Measurements from ENCODE around the gene ARID3B. TPM values are rescaled to one million over a fixed set of nuclear protein-coding genes. Genes with fewer than 3 reads are reported as not detected.
A peak's percentile ranks its signal among the peaks of the same experiment; 100 is the strongest.
"Not testable (repeated sequence)": the region's sequence is repeated elsewhere in the genome, so short reads cannot be mapped to it uniquely, and the experiment has no call there.

Gene ARID3B, protein sequence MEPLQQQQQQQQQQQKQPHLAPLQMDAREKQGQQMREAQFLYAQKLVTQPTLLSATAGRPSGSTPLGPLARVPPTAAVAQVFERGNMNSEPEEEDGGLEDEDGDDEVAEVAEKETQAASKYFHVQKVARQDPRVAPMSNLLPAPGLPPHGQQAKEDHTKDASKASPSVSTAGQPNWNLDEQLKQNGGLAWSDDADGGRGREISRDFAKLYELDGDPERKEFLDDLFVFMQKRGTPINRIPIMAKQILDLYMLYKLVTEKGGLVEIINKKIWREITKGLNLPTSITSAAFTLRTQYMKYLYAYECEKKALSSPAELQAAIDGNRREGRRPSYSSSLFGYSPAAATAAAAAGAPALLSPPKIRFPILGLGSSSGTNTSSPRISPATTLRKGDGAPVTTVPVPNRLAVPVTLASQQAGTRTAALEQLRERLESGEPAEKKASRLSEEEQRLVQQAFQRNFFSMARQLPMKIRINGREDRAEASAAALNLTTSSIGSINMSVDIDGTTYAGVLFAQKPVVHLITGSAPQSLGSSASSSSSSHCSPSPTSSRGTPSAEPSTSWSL
- total RNA-seq: 1 to 10 TPM; 2.1 to 2.6 TPM
- long read RNA-seq, partial matches to known transcripts: 0 of 1 reads
- long read RNA-seq, other reads (novel, unspliced or antisense): 1 of 1 reads

DNA sequence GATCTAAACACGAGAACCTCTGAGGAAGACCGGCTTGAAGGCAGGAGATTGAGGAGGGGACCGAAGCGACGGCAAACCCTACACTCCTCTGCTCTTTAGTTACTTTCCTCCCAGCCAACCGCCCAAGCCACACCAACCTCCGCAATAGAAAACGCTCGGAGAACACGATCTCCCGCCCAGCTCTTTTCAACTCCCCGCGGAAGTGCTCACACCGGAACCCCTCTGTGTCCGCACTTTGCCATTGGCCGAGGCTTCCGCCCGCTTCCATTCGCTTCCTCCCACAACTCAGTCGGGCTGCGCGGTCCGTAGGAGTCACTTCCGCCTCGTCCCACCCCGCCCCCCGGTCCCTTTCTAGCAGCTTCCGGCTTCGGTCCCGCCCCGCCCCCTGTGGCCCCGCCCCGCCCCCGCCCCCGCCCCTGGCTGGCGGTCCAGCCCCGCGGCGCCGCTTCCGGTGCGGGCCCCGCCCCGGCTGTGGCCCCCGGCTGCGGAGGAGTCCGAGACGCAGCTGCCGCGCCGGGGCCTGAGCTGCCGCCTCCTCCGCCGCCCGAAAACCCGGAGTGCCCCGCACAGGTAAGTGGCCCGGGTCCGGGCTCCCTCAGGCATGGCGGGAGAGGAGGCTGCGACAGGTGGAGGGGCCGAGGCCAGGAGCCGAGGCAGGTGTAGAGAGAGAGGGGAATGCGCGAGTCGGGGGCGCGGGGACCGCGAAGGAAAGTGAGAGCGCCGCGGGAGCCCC lies at the start of gene ARID3B:
Gene ARID3B, plus strand, starts transcription at position 460 of the 733 bp plus-strand sequence. CDS start 2,717 bp downstream, outside the sequence.
- peak; percentile 99 for ATAC-seq
- peak; percentile 99 for DNase-seq
- intact Hi-C loops (cut with DNase I): loop anchor here (2.0 to 5.0 kb wide), 2 partner anchors 71 to 80 kb away; partner anchors contain the start of gene UBL7 (in 1 of the 2)

- intact Hi-C loops (cut with DNase I): no loop called here
- ATAC-seq (no peak), DNase-seq (no peak)
Observed at GRCh38 chr15:74496648-74497047, 44.4 kb upstream of the ARID3B start.

- no peak for ATAC-seq
- intact Hi-C loops (cut with DNase I): no loop called here
- no peak for DNase-seq
Observed at GRCh38 chr15:74497584-74497983, 43.4 kb upstream of the ARID3B start.

- ATAC-seq: no peak
- DNase-seq: no peak
- intact Hi-C loops (cut with DNase I): no loop called here
Observed at GRCh38 chr15:74499366-74499765, 41.7 kb upstream of the ARID3B start.

- intact Hi-C loops (cut with DNase I): no loop called here
- DNase-seq (no peak), ATAC-seq (no peak)
Observed at GRCh38 chr15:74500401-74500800, 40.6 kb upstream of the ARID3B start.

DNA sequence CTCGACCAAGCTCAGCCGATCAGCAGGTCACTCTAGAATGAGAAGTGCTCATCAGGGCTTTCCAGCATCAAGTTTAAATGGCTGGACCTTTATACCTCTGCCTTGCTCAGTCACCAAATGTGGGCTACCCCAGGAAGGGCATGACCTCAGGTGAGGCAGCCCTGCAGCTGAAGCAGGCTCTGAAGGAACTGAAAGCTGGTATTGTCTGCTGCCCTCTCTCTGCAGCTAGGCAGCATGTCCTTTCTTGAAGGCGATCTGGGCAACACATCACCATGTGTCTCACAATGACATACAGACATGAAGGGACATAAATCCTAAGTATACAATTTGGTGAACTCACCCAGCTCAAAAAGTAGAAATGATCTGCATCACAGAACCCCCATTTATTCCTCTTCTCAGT lies 38.7 kb upstream of the ARID3B start:
- ATAC-seq: no peak

DNA sequence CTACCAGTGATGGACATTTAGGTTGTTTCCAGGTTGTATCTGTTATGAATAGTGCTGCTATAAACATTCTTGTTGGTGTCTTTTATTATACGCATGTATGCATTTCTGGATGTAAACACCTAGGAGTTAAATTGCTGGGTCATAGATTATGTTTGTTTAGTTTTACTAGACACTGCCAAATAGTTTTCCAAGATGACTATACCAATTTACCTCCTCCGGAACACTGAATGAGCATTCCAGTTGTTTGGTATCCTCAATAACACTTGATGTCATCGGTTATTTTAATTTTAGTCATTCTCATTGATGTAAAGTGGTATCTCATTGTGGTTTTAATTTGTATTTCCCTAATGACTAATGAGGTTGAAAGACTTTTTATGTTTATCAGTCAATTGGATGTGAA lies 36.6 kb upstream of the ARID3B start:
- intact Hi-C loops (cut with DNase I): no loop called here
- DNase-seq: no peak
- no peak for ATAC-seq

More for the DNA sequence above, 38.7 kb upstream of the ARID3B start:
- DNase-seq: no peak
- intact Hi-C loops (cut with DNase I): no loop called here

DNA sequence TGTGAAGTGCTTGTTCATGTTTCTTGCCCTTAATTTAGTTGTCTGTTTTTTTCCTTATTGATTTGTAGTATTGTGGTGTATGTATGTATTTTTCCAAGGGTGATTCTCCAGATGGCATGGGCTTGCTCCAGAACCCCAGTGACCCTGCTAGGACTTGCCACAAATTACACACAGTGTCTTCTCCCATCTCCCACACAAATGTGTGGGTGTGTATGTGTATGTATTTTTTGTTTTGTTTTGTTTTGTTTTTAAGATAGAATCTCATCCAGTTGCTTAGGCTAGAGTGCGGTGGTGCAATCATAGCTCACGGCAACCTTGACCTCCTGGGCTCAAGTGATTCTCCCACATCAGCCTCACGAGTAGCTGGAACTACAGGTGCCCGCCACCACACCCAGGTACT lies 36.2 kb upstream of the ARID3B start:
- intact Hi-C loops (cut with DNase I): no loop called here
- DNase-seq (no peak), ATAC-seq (no peak)

DNA sequence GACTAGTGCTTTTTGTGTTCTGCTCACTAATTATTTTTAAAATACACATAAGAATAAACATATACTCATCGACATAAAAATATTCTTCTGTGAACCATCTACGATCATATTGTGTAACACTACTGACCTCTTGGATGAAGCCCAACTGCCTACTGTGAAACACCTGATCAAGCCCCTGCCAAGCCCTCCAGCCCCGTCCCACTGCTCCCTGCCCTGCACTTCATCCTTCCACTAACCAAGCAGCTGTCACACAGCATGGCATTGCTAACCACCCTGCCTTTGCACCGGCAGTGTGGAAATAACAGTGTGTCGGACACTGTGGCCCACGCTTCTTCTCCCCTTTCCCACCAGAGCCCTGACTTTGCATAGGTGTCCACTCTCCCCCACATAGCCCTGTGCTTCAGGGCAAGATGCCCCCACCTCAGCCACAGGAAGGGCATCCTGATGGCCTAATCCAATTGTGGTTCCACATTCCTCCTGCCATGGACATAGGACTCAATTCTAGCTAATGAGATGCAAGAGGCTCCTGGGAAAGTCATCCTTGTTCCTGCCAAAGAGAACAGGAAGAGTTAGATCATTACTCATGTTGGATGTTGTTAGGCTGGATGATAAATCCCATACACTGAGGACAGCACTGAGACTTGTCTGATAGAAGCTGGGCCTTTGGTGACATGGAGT lies 35.0 kb upstream of the ARID3B start:
- intact Hi-C loops (cut with DNase I): no loop called here
- ATAC-seq: no peak
- no peak for DNase-seq

DNA sequence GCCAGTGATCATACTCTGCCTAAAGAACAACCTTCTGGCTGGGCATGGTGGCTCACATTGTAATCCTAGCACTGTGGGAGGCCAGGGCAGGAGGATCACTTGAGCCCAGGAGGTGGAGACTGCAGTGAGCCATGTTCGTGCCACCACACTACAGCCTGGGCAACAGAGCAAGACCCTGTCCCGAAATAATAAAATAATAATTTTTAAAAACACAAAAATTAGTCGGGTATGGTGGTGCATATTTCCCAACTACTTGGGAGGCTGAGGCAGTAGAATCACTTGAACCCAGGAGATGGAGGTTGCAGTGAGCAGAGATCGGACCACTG lies 34.5 kb upstream of the ARID3B start:
- intact Hi-C loops (cut with DNase I): no loop called here
- ATAC-seq (no peak), DNase-seq (no peak)

DNA sequence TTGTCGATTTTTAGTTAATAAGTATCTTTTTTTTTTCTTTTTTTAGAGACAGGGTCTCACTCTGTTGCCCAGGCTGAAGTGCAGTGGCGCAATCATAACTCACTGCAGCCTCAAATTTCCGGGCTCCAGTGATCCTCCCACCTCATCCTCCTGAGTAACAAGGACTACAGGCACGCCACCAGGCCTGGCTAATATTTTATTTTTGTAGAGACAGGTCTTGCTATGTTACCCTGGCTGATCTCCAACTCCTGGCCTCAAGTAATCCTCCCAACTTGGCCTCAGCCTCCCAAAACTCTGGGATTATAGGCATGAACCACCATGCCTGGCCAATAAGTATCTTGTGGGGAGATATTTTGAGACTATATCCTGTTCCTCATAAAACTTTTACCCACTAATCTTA lies 29.4 kb upstream of the ARID3B start:
- intact Hi-C loops (cut with DNase I): no loop called here
- DNase-seq: no peak
- no peak for ATAC-seq

GRCh38 chr15:74514059-74514458 lies 27.0 kb upstream of the ARID3B start:
- intact Hi-C loops (cut with DNase I); DNase-seq; ATAC-seq: not testable (repeated sequence)

DNA sequence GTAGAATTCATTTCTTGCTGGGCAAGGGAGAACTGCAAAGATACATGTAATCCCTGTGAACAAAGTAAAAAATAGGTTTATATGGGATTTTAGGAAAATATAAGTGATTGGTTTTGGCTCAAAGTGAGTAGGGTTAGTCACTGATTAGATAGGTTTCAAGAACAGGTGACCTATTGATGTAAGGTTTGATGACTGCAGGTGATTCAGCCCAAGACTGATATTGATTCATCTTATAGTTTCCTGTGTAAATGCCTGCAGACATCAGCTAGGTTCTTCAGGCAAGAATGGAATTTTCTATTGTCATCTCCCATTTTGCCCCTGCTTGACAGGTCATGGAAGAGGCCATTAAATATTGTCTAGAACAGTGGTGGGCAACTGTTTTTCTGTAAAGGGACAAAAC lies 23.9 kb upstream of the ARID3B start:
- ATAC-seq (no peak), DNase-seq (no peak)
- intact Hi-C loops (cut with DNase I): no loop called here

DNA sequence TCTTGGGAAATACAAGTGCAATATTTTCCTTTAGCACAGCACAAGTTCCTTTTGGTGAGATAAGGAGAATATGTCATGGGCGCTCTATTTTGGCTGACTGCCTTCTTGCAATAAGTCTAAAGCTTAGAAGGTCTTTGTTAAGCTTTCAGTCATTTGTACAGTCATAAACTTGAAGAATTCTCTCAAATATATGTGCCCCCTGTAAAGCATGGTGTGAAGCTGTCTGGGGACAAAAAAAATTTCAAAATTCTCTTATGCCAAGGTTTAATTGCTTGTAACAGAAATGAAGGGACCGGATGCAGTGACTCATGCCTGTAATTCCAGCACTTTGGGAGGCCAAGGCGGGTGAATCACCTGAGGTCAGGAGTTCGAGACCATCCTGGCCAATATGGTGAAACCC lies 21.7 kb upstream of the ARID3B start:
- ATAC-seq (no peak), DNase-seq (no peak)
- intact Hi-C loops (cut with DNase I): no loop called here

- DNase-seq: no peak
- intact Hi-C loops (cut with DNase I): no loop called here
- ATAC-seq: no peak
Observed at GRCh38 chr15:74520407-74520806, 20.6 kb upstream of the ARID3B start.

- DNase-seq: no peak
- ATAC-seq: no peak
- intact Hi-C loops (cut with DNase I): no loop called here
Observed at GRCh38 chr15:74523982-74524381, 17.0 kb upstream of the ARID3B start.

GRCh38 chr15:74525309-74525708 lies 15.7 kb upstream of the ARID3B start:
- DNase-seq (no peak), ATAC-seq (no peak)
- intact Hi-C loops (cut with DNase I): no loop called here

GRCh38 chr15:74525945-74526344 lies 15.1 kb upstream of the ARID3B start:
- ATAC-seq (no peak), DNase-seq (no peak)
- intact Hi-C loops (cut with DNase I): no loop called here

- intact Hi-C loops (cut with DNase I): no loop called here
- DNase-seq: no peak
- ATAC-seq: no peak
Observed at GRCh38 chr15:74528876-74529275, 12.1 kb upstream of the ARID3B start.

DNA sequence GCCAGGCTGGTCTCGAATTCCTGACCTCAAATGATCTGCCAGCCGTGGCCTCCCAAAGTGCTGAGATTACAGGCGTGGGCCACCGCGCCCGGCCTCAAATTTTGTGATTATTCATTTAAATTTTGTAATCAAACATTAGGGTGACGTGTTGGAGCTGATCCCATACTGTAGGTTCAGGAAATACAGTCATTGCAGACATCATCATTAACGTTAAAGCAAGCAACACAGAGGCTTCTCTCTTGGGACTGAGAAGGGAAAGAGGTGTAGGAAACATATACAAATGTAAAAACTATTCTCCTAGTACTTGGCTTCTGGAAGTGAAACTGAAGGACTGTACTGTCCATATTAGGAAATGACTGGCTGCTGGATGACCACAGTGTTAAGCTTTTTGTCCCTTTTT lies 11.1 kb upstream of the ARID3B start:
- intact Hi-C loops (cut with DNase I): no loop called here
- no peak for DNase-seq

More for the DNA sequence above, 11.1 kb upstream of the ARID3B start:
- ATAC-seq: no peak

Measured in left cardiac atrium (tissue), 4 donors.